GM12873 (cell line): ENCODE results near the gene OTOG.

Source experiments
- CTCF ChIP-seq: IDR thresholded peaks from 2 replicates; pipeline ENCODE4 v1.5.1; 2012; ENCODE audit warnings: low read depth, mild to moderate bottlenecking, moderate library complexity, low read length, control low read depth; ENCODE audit not compliant: insufficient read depth; ENCODE audit errors: missing control alignments

OTOG gene

GRCh38 chr11:17505146-17505545 is 41.9 kb upstream of the OTOG start:
- no peak for TF ChIP-seq CTCF

- no peak for TF ChIP-seq CTCF
Observed at GRCh38 chr11:17506314-17506713, 40.7 kb upstream of the OTOG start.

GRCh38 chr11:17506942-17507341 is 40.1 kb upstream of the OTOG start:
- peak; percentile 25 for TF ChIP-seq CTCF

- TF ChIP-seq CTCF: no peak
Observed at GRCh38 chr11:17507773-17508172, 39.3 kb upstream of the OTOG start.

GRCh38 chr11:17508306-17508705 is 38.8 kb upstream of the OTOG start:
- TF ChIP-seq CTCF: no peak

- TF ChIP-seq CTCF: no peak
Observed at GRCh38 chr11:17508791-17509190, 38.3 kb upstream of the OTOG start.

GRCh38 chr11:17510507-17511206 is 36.4 kb upstream of the OTOG start:
- no peak for TF ChIP-seq CTCF
